ENCODE measurements around the gene DAZ2. TPM values are rescaled to one million over a fixed set of nuclear protein-coding genes. Genes with fewer than 3 reads are reported as not detected.
"Not testable (repeated sequence)": the region's sequence is repeated elsewhere in the genome, so short reads cannot be mapped to it uniquely, and the experiment has no call there.

DAZ2 gene
- not detected in 2 replicates for total RNA-seq (2022)
- Bru-seq, nascent RNA, result not detected
- not detected for BruChase-seq, experiment 1, labeled RNA remaining after a 6-hour chase
- not detected for BruChase-seq, experiment 2, labeled RNA remaining after a 2-hour chase
- long read RNA-seq, result 0 reads

- H3K36me3 Mint-ChIP-seq (ENCODE audit: insufficient read depth, unreplicated experiment); H3K4me3 Mint-ChIP-seq (ENCODE audit: unreplicated experiment); H3K4me1 Mint-ChIP-seq (ENCODE audit: insufficient read depth, unreplicated experiment); CTCF ChIA-PET; intact Hi-C loops (cut with micrococcal nuclease); POLR2A ChIA-PET; DNase-seq (ENCODE audit: unreplicated experiment); BruUV-seq (replicated peaks); H3K27me3 Mint-ChIP-seq (ENCODE audit: insufficient read depth, unreplicated experiment); H3K9me3 Mint-ChIP-seq (ENCODE audit: unreplicated experiment); H3K27ac Mint-ChIP-seq (ENCODE audit: low read depth, unreplicated experiment): not testable (repeated sequence)
Measured at GRCh38 chrY:23219233-23219632, at the start of gene DAZ2. Gene DAZ2, plus strand, starts transcription at chrY:23219533. Its CDS starts 208 bp downstream, at chrY:23219741.

DNA sequence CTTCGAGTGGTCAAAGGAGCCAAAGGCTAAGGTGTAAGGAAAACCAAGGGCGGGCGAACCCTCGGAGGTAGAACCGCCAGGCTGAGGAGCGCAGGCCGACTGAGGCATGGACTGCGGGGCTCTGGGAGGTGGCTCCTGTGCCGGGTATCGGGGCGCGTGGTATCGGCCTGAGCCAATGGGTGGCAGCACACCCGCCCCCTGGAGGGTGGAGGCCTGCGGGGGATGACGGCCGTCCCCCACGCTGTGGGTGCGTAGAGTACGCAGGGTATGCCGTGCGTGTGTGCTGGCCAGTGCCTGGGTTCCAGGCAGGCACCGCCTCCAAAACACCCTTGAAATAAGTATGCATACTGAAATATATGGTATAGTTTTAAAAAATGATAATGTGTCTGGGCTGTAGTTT lies 20.4 kb upstream of the DAZ2 start, which contains the start of gene DAZ1:
TSS of gene DAZ1 (minus strand) at position 101 of the 400 bp plus-strand sequence. CDS start 208 bp downstream, outside the sequence.
- H3K36me3 Mint-ChIP-seq (ENCODE audit: insufficient read depth, unreplicated experiment); H3K27me3 Mint-ChIP-seq (ENCODE audit: insufficient read depth, unreplicated experiment); CTCF ChIA-PET; BruUV-seq (replicated peaks); H3K4me1 Mint-ChIP-seq (ENCODE audit: insufficient read depth, unreplicated experiment); H3K4me3 Mint-ChIP-seq (ENCODE audit: unreplicated experiment); POLR2A ChIA-PET; DNase-seq (ENCODE audit: unreplicated experiment); H3K9me3 Mint-ChIP-seq (ENCODE audit: unreplicated experiment); H3K27ac Mint-ChIP-seq (ENCODE audit: low read depth, unreplicated experiment); intact Hi-C loops (cut with micrococcal nuclease): not testable (repeated sequence)

GRCh38 chrY:23207455-23207854 lies 11.9 kb upstream of the DAZ2 start:
- H3K27me3 Mint-ChIP-seq (ENCODE audit: insufficient read depth, unreplicated experiment); CTCF ChIA-PET; intact Hi-C loops (cut with micrococcal nuclease); H3K27ac Mint-ChIP-seq (ENCODE audit: low read depth, unreplicated experiment); H3K9me3 Mint-ChIP-seq (ENCODE audit: unreplicated experiment); DNase-seq (ENCODE audit: unreplicated experiment); BruUV-seq (replicated peaks); H3K4me1 Mint-ChIP-seq (ENCODE audit: insufficient read depth, unreplicated experiment); H3K36me3 Mint-ChIP-seq (ENCODE audit: insufficient read depth, unreplicated experiment); POLR2A ChIA-PET; H3K4me3 Mint-ChIP-seq (ENCODE audit: unreplicated experiment): not testable (repeated sequence)

- H3K27me3 Mint-ChIP-seq (ENCODE audit: insufficient read depth, unreplicated experiment); H3K9me3 Mint-ChIP-seq (ENCODE audit: unreplicated experiment); H3K27ac Mint-ChIP-seq (ENCODE audit: low read depth, unreplicated experiment); H3K36me3 Mint-ChIP-seq (ENCODE audit: insufficient read depth, unreplicated experiment); H3K4me3 Mint-ChIP-seq (ENCODE audit: unreplicated experiment); POLR2A ChIA-PET; intact Hi-C loops (cut with micrococcal nuclease); DNase-seq (ENCODE audit: unreplicated experiment); H3K4me1 Mint-ChIP-seq (ENCODE audit: insufficient read depth, unreplicated experiment); BruUV-seq (replicated peaks); CTCF ChIA-PET: not testable (repeated sequence)
Measured at GRCh38 chrY:23209802-23210495, 9.4 kb upstream of the DAZ2 start.

GRCh38 chrY:23210681-23211080 lies 8.7 kb upstream of the DAZ2 start:
- not testable (repeated sequence) for H3K27ac Mint-ChIP-seq (ENCODE audit: low read depth, unreplicated experiment)

More at GRCh38 chrY:23210681-23211080, 8.7 kb upstream of the DAZ2 start:
- BruUV-seq (replicated peaks); POLR2A ChIA-PET; H3K27me3 Mint-ChIP-seq (ENCODE audit: insufficient read depth, unreplicated experiment); H3K4me1 Mint-ChIP-seq (ENCODE audit: insufficient read depth, unreplicated experiment); DNase-seq (ENCODE audit: unreplicated experiment); H3K9me3 Mint-ChIP-seq (ENCODE audit: unreplicated experiment); intact Hi-C loops (cut with micrococcal nuclease); H3K36me3 Mint-ChIP-seq (ENCODE audit: insufficient read depth, unreplicated experiment); CTCF ChIA-PET; H3K4me3 Mint-ChIP-seq (ENCODE audit: unreplicated experiment): not testable (repeated sequence)

Other genes starting within 250 kb of the DAZ2 start
- not detected in 2 replicates for gene BPY2, start 235.3 kb upstream of the DAZ2 start, total RNA-seq (2022)
- gene DAZ1, start 20.5 kb upstream of the DAZ2 start, total RNA-seq (2022), result not detected in 2 replicates

Measured in MCF 10A (cell line).